ENCODE measurements around the gene ARID3C. TPM values are rescaled to one million over a fixed set of nuclear protein-coding genes. Genes with fewer than 3 reads are reported as not detected.

The ARID3C gene
- total and polyA plus RNA-seq, 10 of the 15 experiments (the other 5 are each of a cell fraction or from before 2014, with no cell fraction given): not detected

GRCh38 chr9:34585946-34586669 is 42.8 kb downstream of the ARID3C start (continued):
- TF ChIP-seq ETV6 (conservative IDR thresholded peaks at IDR 0.05 in 1 of 2, IDR thresholded peaks at IDR 0.05 in 1 of 2; ENCODE audit: borderline replicate concordance in 1 of 2, low read depth in 1 of 2) (no peak), BCL3 (IDR thresholded peaks at IDR 0.05; ENCODE audit: borderline replicate concordance, insufficient read depth, low read depth, low read length, poor library complexity, severe bottlenecking) (no peak), NFIC (IDR thresholded peaks at IDR 0.05; ENCODE audit: low read depth, low read length) (no peak), KLF5 (IDR thresholded peaks at IDR 0.05; ENCODE audit: partially characterized antibody) (no peak), POLR2A (IDR thresholded peaks at IDR 0.05; ENCODE audit: low read depth, low read length) (no peak)

GRCh38 chr9:34584970-34585369 is 43.9 kb downstream of the ARID3C start:
- no peak for DNase-seq (ENCODE audit: low read depth, low spot score)
- Histone ChIP-seq H3K9me3 (replicated peaks; ENCODE audit: control insufficient read depth, insufficient read depth, low read length) (no peaks in the 10 kb centered on the region), H3K79me2 (ENCODE audit: control insufficient read depth, insufficient read depth, low read length) (no peaks in the 10 kb centered on the region), H2AFZ (ENCODE audit: control insufficient read depth, low read depth, low read length) (no peak overlapping the region), H3K27me3 (replicated peaks in 1 of 2; ENCODE audit: control insufficient read depth in 2 of 2, insufficient read depth in 2 of 2, low read length in 1 of 2) (peaks cover 17 to 45% of the 10 kb centered on the region in 2 experiments), H3K4me1 (ENCODE audit: control insufficient read depth, insufficient read depth, low read length) (no peaks in the 10 kb centered on the region), H3K4me2 (ENCODE audit: control insufficient read depth, insufficient read depth) (no peak overlapping the region), H3K36me3 (ENCODE audit: control insufficient read depth in 2 of 2, insufficient read depth in 2 of 2, low read length in 1 of 2) (no peaks in the 10 kb centered on the region), H3K4me3 (no peak overlapping the region), H3K9ac (ENCODE audit: control insufficient read depth, insufficient read depth, low read length) (no peak overlapping the region), H4K20me1 (ENCODE audit: control insufficient read depth, insufficient read depth) (peaks cover 12% of the 10 kb centered on the region), H3K27ac (ENCODE audit: control insufficient read depth, insufficient read depth) (no peak overlapping the region)
- 36% methylated on average over 5 of the region's 5 CpGs for WGBS (ENCODE audit: insufficient coverage, insufficient replicate concordance, low lambda C conversion rate, missing lambda C conversion rate)
- CTCF ChIA-PET: interaction anchor here (0.9 kb wide), 1 partner anchor 19 kb away, joined by 3 read pairs; no protein-coding TSS in a partner anchor
- intact Hi-C loops (cut with micrococcal nuclease; ENCODE audit: unreplicated experiment): no loop called here
- no peak for FAIRE-seq
- POLR2A ChIA-PET: no interaction called here
- BruUV-seq (replicated peaks): no TSS peak
- SMC1A ChIA-PET (ENCODE audit: uncharacterized antibody, unreplicated experiment): interaction anchor here (0.8 kb wide), 1 partner anchor 146 kb away, joined by 3 read pairs; no protein-coding TSS in a partner anchor
- in situ Hi-C loops (cut with MboI): no loop called here
- RAD21 ChIA-PET (ENCODE audit: unreplicated experiment): no interaction called here
- no peak; the same call in 1 of the 3 replicates for ATAC-seq
- TF ChIP-seq TCF3 (IDR thresholded peaks at IDR 0.05; ENCODE audit: borderline replicate concordance, insufficient read depth, low read depth, low read length) (no peak), ZNF207 (IDR thresholded peaks at IDR 0.05; ENCODE audit: borderline replicate concordance) (no peak), ATF7 (IDR thresholded peaks at IDR 0.05; ENCODE audit: low read depth) (no peak), BCL3 (IDR thresholded peaks at IDR 0.05; ENCODE audit: borderline replicate concordance, insufficient read depth, low read depth, low read length, poor library complexity, severe bottlenecking) (no peak), TCF7 (IDR thresholded peaks at IDR 0.05; ENCODE audit: borderline replicate concordance) (no peak), SREBF1 (IDR thresholded peaks at IDR 0.05; ENCODE audit: low read length) (no peak), ZSCAN29 (IDR thresholded peaks at IDR 0.05) (no peak), CUX1 (IDR thresholded peaks at IDR 0.05; ENCODE audit: insufficient replicate concordance, low read depth, low read length) (no peak), KDM1A (IDR thresholded peaks at IDR 0.05; ENCODE audit: borderline replicate concordance) (no peak)
